Lower leg skin (tissue), 3 donors: ENCODE measurements around the gene ZNF746.

ENCODE experiments used
- POLR2A ChIP-seq, 2 donors: fragments of 450-650 bp; IDR thresholded peaks; one replicate each; pipeline ENCODE4 v1.6.1; 2016 to 2017; ENCODE audit warnings: antibody characterized with exemption in 2 of 2, mild to moderate bottlenecking in 1 of 2, moderate library complexity in 1 of 2
- TF ChIP-seq, protein P1 (sequence below), 3 donors: fragments of 450-650 bp; IDR thresholded peaks; one replicate each; pipeline ENCODE4 v1.5.1; 2016; ENCODE audit warnings: antibody characterized with exemption in 3 of 3, mild to moderate bottlenecking in 3 of 3, moderate library complexity in 2 of 3

DNA sequence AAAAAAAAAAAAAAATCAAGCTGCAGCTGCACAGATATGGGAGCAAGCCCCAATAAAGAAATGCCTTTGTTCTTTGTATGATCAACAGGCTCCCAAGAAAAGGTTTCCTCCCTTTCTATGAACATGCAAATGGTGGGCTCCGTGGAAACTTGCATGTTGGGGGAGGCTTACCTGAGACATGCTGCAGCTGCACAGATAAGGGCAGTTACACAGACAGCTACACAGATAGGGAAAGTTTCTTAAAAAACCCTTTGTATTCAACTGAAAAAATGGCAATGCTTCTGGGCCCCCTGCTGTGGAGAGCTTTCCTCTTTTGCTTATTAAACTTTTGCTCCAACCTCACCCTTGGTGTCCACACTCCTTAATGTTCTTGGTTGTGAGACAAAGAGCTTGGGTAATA, 29.8 kb upstream of the ZNF746 start:
- TF ChIP-seq POLR2A (IDR thresholded peaks at IDR 0.05): no peak
- TF ChIP-seq, protein P1, sequence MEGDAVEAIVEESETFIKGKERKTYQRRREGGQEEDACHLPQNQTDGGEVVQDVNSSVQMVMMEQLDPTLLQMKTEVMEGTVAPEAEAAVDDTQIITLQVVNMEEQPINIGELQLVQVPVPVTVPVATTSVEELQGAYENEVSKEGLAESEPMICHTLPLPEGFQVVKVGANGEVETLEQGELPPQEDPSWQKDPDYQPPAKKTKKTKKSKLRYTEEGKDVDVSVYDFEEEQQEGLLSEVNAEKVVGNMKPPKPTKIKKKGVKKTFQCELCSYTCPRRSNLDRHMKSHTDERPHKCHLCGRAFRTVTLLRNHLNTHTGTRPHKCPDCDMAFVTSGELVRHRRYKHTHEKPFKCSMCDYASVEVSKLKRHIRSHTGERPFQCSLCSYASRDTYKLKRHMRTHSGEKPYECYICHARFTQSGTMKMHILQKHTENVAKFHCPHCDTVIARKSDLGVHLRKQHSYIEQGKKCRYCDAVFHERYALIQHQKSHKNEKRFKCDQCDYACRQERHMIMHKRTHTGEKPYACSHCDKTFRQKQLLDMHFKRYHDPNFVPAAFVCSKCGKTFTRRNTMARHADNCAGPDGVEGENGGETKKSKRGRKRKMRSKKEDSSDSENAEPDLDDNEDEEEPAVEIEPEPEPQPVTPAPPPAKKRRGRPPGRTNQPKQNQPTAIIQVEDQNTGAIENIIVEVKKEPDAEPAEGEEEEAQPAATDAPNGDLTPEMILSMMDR (IDR thresholded peaks at IDR 0.05): no peak
